ENCODE measurements around the gene CTDNEP1.

CTDNEP1 gene

DNA sequence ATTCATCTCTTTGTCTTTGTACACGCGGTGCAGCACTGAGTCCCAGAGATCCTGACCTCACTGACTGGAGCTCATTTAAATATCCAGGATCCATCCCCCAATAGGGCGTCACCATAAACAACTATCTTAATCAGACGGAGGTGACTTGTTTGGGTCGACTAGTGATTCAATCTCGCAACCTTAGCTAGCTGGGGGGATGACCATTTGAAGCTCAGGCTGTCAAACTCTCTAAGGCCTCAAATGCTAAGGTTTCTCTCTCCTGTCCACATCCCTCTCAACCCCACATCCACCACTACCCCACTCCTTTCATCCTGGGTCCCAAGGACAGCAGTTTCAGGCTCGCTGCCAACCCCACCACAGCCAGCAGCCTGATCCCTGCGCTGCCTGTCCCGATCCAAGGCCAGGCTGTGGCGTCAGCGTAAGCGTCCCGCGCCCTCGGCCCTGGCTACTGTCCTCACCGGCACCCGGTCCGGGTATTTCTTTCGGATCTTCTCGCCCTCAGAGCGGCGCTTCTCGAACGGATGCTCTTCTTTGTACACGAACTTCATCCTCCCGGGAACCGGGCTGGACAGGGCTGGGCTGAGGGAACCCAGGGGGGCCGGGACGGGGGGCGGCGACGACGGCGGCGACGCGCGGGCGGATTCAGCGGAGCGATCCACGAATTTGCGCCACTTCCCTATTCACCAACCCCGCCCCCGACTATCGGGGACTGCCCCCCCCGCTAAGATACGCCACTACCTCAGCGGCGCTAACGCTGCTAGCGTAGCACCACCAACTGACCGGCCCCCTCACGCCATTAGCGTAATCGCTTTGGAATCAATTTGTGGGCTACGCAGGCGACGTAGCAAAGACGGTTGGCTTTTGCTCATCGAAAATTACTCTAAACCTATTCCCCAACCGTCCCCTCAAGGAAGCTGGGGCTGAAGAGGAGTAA, 9.5 kb downstream of the CTDNEP1 start, which contains the start of gene GABARAP:
Gene GABARAP, minus strand, starts transcription at position 667 of the 934 bp plus-strand sequence. Its CDS starts 119 bp downstream, at position 548.
- Histone ChIP-seq H3K36me3 (ENCODE audit: control insufficient read depth, low read depth, low read length) (peaks cover 31% of the 10 kb centered on the region), H3K9me3 (ENCODE audit: control insufficient read depth, low read depth, low read length) (no peaks in the 10 kb centered on the region), H3K27ac (ENCODE audit: low read length) (peak within 1 kb of the TSS; percentile 83), H3K4me1 (ENCODE audit: control insufficient read depth, low read depth, low read length) (peaks cover 12% of the 10 kb centered on the region), H3K27me3 (ENCODE audit: control insufficient read depth, insufficient read depth, low read length) (no peaks in the 10 kb centered on the region), H3K4me3 (ENCODE audit: low read length) (peak within 1 kb of the TSS; percentile 86), H3K9ac (ENCODE audit: low read length) (peak within 1 kb of the TSS; percentile 71)

DNA sequence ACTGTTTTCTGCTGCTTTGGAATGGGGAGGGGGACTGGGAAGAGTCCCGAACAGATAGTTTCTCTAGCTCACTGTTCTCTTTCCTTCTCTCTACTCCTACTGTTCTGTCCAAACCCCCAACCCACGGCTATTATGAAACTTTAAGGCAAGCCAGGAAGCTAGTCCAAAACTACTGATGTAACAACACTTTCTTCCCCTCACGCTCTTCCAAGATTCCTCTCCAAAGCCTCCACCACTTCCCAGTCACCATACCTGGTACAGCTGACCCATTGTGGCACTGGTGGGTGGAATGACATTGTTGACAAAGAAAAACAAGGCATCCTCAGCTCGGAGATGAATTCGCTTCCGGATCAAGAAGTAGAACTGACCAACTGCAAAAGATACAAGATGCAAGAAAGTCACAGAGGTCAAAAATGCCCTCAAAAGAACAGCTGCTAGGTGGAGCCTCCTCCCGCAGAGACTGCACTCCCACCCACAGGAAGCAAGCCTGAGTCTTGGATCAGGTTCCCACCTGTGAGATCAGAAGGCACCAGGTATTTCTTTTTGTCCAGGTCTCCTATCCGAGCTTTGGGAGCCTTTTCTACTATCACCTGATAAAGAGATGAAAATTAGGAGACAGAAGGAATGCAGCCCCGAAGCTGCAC, 10.3 kb downstream of the CTDNEP1 start:
- Histone ChIP-seq H3K4me3 (ENCODE audit: low read length) (peak overlapping the region; percentile 86), H3K36me3 (ENCODE audit: control insufficient read depth, low read depth, low read length) (peaks cover 34% of the 10 kb centered on the region), H3K27ac (ENCODE audit: low read length) (peak overlapping the region; percentile 3), H3K4me1 (ENCODE audit: control insufficient read depth, low read depth, low read length) (peaks cover 12% of the 10 kb centered on the region), H3K9me3 (ENCODE audit: control insufficient read depth, low read depth, low read length) (no peaks in the 10 kb centered on the region), H3K9ac (ENCODE audit: low read length) (peak overlapping the region; percentile 71), H3K27me3 (ENCODE audit: control insufficient read depth, insufficient read depth, low read length) (no peaks in the 10 kb centered on the region)

DNA sequence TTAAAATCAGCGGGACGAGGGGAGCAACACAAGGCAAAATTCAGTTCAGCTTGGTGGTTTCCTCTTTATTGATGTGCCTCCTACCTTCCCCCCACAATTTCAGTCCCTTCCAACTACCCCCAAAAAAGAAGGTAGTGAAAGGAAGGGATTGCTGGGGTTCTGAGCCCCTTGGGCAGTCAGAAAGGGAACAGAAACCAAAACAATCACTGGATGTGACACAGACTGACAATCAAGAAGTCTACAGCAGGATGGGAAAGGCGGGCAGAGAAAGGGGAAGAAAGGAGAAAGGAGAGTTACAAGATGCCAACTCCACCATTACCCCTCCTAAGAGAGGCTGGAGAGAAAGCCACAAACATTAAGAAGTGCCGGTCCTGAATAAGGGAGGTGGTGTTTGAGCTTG, 11.2 kb downstream of the CTDNEP1 start:
- H3K27ac ChIP-seq (ENCODE audit: low read length): no peak overlapping the region
- H3K27me3 ChIP-seq (ENCODE audit: control insufficient read depth, insufficient read depth, low read length): no peaks in the 10 kb centered on the region
- peaks cover 36% of the 10 kb centered on the region for H3K36me3 ChIP-seq (ENCODE audit: control insufficient read depth, low read depth, low read length)
- peaks cover 12% of the 10 kb centered on the region for H3K4me1 ChIP-seq (ENCODE audit: control insufficient read depth, low read depth, low read length)
- no peak overlapping the region for H3K9ac ChIP-seq (ENCODE audit: low read length)
- H3K4me3 ChIP-seq (ENCODE audit: low read length): peak overlapping the region; percentile 86
- H3K9me3 ChIP-seq (ENCODE audit: control insufficient read depth, low read depth, low read length): no peaks in the 10 kb centered on the region

DNA sequence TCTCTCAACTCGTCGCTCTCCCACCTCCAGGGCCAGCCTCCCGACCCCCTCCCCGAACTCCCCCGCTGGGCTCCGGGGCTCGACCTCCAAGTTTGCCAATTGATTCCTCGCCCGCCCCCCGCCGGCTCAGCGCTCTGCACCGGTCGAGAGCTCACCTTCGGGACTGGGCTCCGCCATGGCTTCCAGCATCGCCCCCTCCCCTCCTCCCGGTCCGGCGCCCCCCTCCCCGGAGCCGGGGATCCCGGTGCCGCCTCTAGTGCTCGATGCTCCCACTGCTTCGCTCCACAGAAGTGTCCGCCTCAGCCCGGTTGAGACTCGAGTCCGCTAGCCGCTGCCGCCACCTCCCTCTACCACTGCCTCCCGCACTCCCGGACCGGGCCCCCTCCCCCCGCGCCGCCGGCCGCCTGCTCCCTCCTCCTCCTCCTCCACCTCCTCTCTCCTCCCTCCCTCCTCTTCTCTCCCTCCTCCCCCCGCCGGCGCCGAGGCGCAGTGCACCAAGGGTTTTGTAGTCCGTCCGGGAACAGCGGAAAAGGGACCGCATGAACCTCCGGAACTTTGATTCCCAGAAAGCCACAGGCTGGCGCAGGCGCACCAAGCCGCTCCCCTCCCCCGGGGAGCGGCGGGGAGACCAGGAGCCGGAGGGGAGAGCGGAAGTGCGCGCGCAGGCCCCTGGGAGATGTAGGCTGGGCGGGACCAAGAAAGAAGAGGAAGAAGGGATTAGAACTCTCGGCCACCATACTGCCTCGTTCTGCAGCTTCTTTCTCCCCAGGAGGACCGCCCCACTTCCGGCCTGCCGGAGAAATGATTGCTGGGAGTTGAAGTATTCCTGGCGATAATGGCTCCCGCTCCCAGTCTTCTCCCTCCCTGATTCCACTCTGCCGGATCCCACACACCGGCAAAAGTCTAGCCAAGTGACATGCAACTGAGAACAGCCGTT, 12.2 kb downstream of the CTDNEP1 start, which contains the start of gene PHF23:
Gene PHF23, minus strand, starts transcription at position 367 of the 937 bp plus-strand sequence. Its CDS starts 178 bp downstream, at position 189.
- peak within 1 kb of the TSS; percentile 96 for H3K9ac ChIP-seq (ENCODE audit: low read length)
- no peaks in the 10 kb centered on the region for H3K27me3 ChIP-seq (ENCODE audit: control insufficient read depth, insufficient read depth, low read length)
- peaks cover 37% of the 10 kb centered on the region for H3K36me3 ChIP-seq (ENCODE audit: control insufficient read depth, low read depth, low read length)
- H3K27ac ChIP-seq (ENCODE audit: low read length): peak within 1 kb of the TSS; percentile 80
- H3K4me3 ChIP-seq (ENCODE audit: low read length): peak within 1 kb of the TSS; percentile 97
- no peaks in the 10 kb centered on the region for H3K9me3 ChIP-seq (ENCODE audit: control insufficient read depth, low read depth, low read length)
- peaks cover 20% of the 10 kb centered on the region for H3K4me1 ChIP-seq (ENCODE audit: control insufficient read depth, low read depth, low read length)

DNA sequence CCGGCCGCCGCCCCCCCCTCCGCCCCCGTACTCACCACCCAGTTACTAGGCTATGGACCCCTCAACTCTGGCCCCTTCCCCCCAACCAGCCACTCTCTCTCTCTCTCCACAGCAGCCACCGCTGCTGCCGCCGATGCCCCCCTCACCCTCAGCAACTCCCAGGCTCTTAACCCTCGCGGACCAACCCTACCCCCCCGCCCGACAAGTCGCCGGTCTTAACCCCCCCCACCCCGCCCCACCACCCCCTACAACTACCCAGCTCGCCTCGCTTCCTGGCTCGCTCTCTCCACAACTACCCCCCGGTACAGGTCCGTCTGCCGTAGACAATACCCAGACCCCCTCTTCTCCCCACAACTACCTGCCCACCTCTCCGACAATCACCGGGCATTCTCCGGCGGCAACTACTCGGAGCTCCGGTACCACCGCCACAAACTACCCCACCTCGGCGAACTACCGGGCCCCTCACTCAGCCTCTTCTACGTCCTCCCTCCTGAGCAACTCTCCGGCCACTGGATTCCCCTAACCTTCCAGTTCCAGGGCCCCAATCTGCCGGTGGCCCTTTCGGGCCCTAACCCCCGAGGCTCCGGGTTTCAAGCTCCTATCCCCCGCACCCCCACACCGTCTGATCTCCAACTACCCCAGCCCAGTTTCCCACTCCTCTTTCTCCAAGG, 13.0 kb downstream of the CTDNEP1 start:
- H3K4me3 ChIP-seq (ENCODE audit: low read length): peak overlapping the region; percentile 97
- peaks cover 32% of the 10 kb centered on the region for H3K36me3 ChIP-seq (ENCODE audit: control insufficient read depth, low read depth, low read length)
- H3K4me1 ChIP-seq (ENCODE audit: control insufficient read depth, low read depth, low read length): peaks cover 20% of the 10 kb centered on the region

DNA sequence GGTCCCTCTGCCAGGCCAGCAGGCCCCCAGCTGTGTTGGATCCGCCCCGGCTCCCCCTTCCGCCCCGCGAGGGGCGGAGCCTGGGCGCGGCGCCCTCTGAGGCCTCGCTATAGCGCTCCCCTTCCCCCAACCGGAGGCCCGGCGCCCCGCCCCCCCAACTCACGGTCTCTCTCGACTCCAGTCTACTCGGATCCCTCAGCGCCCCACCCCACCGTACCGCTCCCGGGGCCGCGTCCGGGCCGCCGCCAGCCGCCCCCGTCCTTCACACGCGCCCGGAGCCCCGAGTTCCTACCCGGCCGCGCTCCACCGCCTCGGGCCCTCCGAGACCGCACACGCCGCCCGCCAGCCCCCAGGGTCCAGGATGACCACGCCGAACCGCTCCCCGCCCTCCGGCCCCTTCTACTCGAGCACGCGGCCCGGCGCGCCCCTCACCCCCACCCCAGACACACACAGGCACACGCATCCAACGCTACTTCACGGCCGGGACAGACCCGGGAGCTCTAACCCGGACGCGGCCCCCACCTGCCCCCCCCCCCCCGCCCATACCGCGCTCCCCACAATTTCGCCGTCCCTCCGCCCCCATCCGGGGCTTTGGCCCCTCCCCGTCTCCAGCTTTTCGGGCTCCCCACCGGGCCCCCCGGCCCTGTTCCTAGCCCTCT, 13.6 kb downstream of the CTDNEP1 start:
- H3K4me1 ChIP-seq (ENCODE audit: control insufficient read depth, low read depth, low read length): peaks cover 20% of the 10 kb centered on the region
- no peaks in the 10 kb centered on the region for H3K27me3 ChIP-seq (ENCODE audit: control insufficient read depth, insufficient read depth, low read length)
- peak overlapping the region; percentile 97 for H3K4me3 ChIP-seq (ENCODE audit: low read length)
- no peaks in the 10 kb centered on the region for H3K9me3 ChIP-seq (ENCODE audit: control insufficient read depth, low read depth, low read length)
- peak overlapping the region; percentile 96 for H3K9ac ChIP-seq (ENCODE audit: low read length)
- H3K36me3 ChIP-seq (ENCODE audit: control insufficient read depth, low read depth, low read length): peaks cover 32% of the 10 kb centered on the region
- no peak overlapping the region for H3K27ac ChIP-seq (ENCODE audit: low read length)

More for the DNA sequence above, 13.0 kb downstream of the CTDNEP1 start:
- Histone ChIP-seq H3K27me3 (ENCODE audit: control insufficient read depth, insufficient read depth, low read length) (no peaks in the 10 kb centered on the region), H3K27ac (ENCODE audit: low read length) (peak overlapping the region; percentile 80), H3K9ac (ENCODE audit: low read length) (peak overlapping the region; percentile 96), H3K9me3 (ENCODE audit: control insufficient read depth, low read depth, low read length) (no peaks in the 10 kb centered on the region)

DNA sequence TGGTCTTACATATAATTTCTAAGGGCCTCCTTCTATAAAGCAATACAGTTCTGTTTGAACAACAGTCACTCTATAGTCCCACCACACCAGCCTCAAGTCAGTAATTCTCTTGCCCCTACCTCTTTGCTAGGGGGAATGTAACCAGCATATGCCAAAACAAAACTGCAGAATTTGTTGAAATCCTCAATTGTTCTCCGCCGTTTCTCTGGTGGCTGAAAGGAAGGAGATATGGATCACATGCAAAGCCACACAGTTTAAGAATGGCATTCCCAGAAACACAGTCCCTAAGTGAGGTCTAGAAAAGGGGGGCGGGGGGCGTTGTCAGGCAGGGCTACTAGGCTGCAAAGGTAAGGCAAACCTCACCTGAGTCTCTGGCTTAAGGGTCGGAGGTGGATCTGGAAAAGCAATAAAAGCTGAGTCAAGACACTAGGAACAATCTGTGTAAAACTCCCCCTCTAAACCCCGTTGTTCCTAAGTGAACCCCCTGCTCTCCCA, 14.2 kb downstream of the CTDNEP1 start:
- H3K36me3 ChIP-seq (ENCODE audit: control insufficient read depth, low read depth, low read length): peaks cover 32% of the 10 kb centered on the region
- no peaks in the 10 kb centered on the region for H3K9me3 ChIP-seq (ENCODE audit: control insufficient read depth, low read depth, low read length)
- no peak overlapping the region for H3K27ac ChIP-seq (ENCODE audit: low read length)
- peaks cover 20% of the 10 kb centered on the region for H3K4me1 ChIP-seq (ENCODE audit: control insufficient read depth, low read depth, low read length)
- peak overlapping the region; percentile 67 for H3K4me3 ChIP-seq (ENCODE audit: low read length)
- H3K27me3 ChIP-seq (ENCODE audit: control insufficient read depth, insufficient read depth, low read length): no peaks in the 10 kb centered on the region
- peak overlapping the region; percentile 79 for H3K9ac ChIP-seq (ENCODE audit: low read length)

DNA sequence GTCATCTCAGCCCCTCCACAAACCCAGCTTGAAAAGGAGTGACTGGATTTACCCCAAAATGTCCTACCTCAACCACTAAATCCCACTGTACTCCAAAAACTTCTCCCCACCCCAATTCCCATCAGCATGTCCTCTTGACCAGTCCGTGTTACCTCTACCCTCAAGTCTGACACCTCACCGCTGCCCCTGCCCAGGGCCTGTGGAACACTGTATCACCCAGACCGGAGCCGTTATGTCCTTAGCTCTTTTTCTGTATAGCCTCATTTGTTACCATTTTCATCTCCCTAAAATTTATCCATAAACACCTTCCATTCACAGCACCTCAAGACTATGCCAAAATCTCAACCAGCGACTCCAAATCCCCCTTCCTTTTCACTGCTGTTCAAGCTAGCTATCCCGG, 14.7 kb downstream of the CTDNEP1 start:
- H3K9ac ChIP-seq (ENCODE audit: low read length): no peak overlapping the region
- H3K4me1 ChIP-seq (ENCODE audit: control insufficient read depth, low read depth, low read length): peaks cover 20% of the 10 kb centered on the region
- no peaks in the 10 kb centered on the region for H3K9me3 ChIP-seq (ENCODE audit: control insufficient read depth, low read depth, low read length)
- no peaks in the 10 kb centered on the region for H3K27me3 ChIP-seq (ENCODE audit: control insufficient read depth, insufficient read depth, low read length)
- H3K4me3 ChIP-seq (ENCODE audit: low read length): peak overlapping the region; percentile 67
- peaks cover 32% of the 10 kb centered on the region for H3K36me3 ChIP-seq (ENCODE audit: control insufficient read depth, low read depth, low read length)
- H3K27ac ChIP-seq (ENCODE audit: low read length): no peak overlapping the region

DNA sequence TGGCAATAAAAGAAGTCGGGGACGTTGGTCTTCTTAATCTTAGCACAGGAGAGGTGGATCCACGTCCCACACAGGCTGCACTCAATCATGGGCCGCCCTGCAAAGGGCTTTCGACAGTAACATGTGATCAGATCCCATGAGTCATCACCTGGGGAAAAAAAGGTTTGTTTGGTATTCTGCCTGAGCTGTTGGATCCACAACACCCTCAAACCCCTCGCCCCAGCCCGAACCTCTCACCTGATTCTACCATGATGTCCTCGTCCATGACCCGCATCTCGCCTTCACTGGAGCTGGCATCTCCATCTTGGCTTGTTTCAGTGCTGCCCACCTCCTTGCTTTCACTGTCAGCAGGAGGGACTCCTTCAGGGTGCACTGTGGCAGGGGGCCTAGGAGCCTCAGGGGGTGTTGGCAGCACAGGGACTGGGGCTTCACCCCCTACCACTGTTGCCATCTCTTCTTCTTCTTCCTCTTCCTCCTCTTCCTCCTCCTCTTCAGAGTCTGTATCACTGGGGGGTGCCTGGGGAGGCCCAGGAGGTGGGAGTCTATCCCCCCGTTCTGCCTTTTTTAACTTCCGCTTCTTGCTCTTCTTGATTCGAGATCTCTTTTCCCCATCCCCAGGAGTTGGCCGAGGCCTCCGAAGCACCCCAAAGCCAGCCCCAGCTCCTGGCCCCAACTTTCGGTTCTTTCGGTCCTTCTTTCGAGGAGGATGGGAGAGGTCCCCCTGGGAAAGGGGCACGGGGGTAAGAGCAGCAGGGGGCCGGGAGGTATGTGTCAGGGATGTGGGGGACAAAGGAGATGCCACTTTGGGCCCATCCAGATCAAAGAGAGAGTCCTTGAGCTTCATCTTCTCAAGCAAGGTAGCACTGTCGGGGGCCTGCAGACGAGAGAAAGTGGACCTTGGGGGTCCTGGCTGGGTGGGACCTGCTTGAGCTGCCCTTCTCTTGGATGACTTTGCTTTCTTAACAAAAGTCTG, 15.6 kb downstream of the CTDNEP1 start:
- H3K27me3 ChIP-seq (ENCODE audit: control insufficient read depth, insufficient read depth, low read length): no peaks in the 10 kb centered on the region
- H3K9me3 ChIP-seq (ENCODE audit: control insufficient read depth, low read depth, low read length): no peaks in the 10 kb centered on the region
- H3K36me3 ChIP-seq (ENCODE audit: control insufficient read depth, low read depth, low read length): peaks cover 32% of the 10 kb centered on the region
- peaks cover 15% of the 10 kb centered on the region for H3K4me1 ChIP-seq (ENCODE audit: control insufficient read depth, low read depth, low read length)
- no peak overlapping the region for H3K4me3 ChIP-seq (ENCODE audit: low read length)
- H3K9ac ChIP-seq (ENCODE audit: low read length): no peak overlapping the region
- no peak overlapping the region for H3K27ac ChIP-seq (ENCODE audit: low read length)
